Amniotic stem cell (primary cell): ENCODE data around the gene RUVBL2.

ENCODE experiments used
- DNase-seq: peaks from one replicate; lab custom pipeline; 2025; lab: John Stamatoyannopoulos, UW

The RUVBL2 gene

DNA sequence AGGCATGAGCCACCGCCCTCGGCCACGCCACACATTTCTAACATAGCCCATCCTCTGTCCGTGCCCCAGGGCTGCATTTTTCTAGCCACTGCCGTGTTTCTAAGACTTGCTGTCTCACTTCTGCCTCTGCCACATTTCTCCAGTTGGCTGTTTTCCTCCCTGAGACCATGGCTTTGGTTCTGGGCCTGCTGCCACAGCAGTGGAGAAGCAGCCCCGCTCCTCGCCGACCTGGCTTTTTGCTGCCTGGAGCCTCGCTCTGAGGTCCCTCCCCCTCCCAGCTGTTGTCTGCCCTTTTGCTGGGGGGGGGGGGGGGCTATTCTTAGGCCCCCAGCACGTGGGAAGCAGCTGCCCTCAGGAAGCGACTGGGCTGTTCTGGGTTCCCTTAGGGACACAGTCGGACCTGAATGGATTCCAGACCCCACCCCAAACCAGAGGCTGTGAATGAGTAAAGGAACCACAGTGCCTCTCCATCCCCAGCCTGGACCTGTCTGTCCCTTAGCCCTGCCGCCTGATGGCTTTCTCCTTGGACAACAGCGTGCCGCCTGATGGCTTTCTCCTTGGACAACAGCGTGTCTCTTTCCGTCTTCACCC, 3.9 kb upstream of the RUVBL2 start:
- DNase-seq = no peak

DNA sequence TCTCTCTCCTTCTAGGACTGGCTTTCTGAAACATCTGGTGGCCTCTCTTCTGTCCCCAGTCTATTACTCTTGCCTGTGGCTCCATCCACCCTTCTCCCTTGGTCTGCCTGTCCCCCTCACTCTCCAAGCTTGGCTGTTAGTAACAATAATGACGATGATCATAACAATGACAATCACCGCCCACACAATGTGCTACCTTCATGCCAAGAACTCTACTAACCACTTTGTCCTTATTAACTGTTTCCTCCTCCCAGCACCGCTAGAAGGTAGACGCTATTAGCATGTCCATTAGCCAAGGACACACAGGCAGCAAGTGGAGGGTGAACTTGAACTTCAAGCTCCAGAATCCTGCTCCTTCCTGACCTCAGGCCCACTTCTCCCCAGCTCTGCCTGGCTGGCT, 3.3 kb upstream of the RUVBL2 start:
- no peak for DNase-seq

DNA sequence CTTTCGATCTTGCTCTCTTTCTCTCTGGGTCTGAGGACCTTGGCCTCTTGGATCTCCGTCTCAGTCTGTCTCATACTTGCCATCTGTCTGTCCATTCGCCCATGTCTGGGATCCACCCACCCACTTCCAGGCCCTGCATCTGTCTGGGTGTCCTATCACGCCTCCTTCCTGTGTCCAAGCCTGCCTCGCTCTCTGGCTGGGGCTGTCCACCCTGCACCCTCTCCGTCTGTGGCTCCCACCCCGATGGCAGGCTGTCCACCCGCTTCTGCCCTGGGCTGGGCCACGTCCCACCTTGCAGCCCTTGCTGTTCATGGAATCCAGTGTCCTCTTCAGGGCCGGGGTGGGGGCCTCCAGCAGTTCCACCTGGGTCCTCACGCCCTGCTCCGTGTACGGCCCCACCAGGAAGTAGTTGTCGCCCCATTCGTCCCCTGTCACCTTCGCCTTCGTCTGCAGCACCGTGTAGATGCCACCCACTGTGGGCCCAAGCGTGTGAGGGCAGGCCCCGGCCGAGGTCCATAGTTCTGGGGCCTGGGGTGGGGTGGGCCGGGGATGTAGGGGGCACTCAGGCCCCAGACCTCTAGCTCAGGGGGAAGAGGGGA, 2.6 kb upstream of the RUVBL2 start:
- no peak for DNase-seq

DNA sequence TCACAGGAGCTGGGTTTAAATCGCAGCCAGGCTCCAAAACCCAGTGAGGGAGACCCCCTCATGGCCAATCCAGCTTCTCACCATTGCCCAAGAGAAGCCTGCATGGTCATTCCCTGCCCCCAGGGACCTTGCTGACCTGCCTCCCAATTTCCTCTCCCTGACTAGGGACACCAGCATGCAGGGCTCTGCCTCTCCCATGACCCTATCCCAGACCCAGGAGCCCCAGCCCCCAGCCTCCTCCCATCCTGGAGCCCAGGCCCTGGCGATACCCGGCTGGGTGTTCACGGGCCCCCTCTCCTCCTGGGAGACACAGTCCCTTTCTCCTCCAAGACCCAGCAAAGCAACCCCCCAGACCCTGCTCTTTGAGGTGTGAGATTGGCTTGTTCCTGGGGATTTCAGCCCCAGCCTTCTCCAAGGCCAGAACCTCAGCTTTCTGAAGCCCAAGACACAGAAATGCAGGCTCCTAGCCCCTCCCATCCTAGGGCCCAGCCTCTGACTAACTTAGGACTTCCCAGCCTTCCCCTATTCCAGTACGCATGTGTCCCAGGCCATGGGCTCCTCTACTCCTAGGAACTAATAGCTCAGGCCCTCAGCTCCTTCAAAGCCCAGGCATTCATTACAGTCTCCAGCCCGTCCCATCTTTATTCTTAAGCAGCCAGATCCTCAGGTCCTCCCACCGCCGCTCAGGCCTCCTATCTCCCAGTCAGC, 1.7 kb upstream of the RUVBL2 start:
- DNase-seq = peak; percentile 74

DNA sequence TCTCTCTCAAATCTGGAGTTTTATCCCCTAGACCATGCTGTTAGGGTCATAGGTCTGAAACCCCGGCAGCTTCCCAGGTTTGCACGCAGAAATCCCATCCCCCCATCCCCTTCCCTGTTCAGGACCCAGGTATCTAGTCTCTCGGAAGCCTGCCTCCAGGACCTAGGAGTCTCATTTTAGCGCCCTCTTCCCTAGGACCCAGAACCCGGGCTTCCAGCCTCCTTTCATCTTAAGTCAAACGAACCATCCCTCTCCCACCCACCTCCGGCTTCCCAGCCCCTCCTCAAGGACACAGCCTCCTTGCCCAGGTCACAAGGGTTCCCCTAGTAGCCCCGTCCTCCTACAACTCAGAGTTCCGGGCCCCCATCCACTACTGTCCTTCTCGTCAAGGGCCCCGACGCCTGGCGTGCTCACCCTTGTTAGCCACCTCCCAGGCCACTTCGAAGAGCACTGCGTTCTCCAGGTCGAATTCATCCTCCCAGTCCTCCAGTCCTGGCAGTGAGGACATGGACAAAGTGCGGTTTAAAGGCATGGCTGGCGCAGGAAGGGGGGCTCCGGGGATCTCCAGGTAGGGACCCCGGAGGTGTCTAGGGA, 1.0 kb upstream of the RUVBL2 start:
- DNase-seq = no peak

DNA sequence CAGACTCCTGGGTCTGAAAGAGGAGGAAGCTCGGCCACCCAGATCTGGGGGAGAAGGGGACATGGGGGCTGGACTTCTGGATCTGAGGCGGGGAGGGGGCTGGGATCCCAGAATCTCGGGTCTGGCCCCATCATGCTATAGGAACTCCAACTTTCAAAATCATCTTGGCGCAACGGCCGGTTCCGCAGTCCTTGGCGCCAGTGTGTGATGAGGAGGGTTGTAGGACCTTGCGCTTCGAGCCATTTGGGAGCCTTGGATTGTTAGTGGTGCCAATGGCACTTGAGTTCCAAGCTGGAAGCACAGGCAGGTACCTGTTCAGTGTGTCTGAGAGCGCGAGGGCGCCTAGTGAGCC, 324 bp downstream of the RUVBL2 start:
- no peak for DNase-seq

DNA sequence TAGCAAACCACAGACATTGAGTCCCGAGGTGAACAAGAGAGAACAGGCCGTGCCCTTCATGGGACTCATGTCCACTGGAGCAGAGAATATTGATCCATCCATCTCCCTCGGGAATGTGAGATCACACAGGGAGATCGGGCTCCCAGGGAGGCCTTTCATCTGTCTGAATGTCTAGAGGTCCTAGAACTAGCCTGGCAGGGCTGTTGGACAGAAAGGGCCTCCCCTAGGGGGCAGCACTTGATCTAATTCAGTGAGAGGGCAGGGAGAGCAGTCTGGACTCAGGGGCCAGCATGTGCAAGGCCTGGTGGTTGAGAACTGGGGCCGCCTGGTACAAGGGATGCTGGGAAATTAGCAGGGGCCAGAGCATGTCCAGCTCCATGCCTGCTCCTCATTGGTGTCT, 4.3 kb downstream of the RUVBL2 start:
- no peak for DNase-seq

DNA sequence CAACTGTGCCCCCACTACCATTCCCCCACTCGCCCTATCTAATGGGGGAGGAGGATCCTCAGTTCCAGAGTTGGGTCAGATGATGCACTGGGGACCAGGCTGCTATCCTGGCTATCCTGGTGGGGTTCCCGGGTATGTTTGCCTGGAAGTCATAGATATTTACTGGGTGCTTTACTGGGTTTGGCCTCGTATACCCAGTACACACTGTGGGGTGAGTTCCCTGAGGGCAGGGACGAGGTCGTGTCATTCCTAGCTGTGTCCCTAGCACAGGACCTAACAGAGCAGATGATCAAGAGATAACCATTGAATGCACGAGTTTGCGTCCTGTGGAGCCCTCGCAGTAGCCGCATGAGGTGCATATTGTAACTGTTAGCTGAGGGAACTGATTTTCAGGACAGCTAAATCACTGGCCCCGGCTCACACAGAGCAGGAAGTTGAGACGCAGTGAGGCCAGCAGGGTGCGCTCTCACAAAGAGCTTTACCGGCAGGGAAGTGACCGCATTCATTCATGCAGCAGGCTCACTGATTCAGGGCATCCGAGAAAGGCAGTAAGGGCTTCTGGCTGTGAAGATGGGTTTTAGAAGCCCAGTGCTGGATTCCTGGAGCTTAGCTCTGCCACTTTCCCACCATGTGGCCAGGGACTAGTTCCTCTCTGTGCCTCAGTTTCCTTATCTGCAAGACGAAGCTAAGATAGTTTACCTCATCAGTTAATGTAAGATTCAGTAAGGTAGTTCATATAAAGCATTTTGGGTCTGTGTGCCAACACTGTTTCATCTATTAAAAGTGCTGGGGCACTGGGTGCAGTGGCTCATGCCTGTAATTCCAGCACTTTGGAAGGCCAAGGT, 6.0 kb downstream of the RUVBL2 start:
- peak; percentile 23 for DNase-seq

DNA sequence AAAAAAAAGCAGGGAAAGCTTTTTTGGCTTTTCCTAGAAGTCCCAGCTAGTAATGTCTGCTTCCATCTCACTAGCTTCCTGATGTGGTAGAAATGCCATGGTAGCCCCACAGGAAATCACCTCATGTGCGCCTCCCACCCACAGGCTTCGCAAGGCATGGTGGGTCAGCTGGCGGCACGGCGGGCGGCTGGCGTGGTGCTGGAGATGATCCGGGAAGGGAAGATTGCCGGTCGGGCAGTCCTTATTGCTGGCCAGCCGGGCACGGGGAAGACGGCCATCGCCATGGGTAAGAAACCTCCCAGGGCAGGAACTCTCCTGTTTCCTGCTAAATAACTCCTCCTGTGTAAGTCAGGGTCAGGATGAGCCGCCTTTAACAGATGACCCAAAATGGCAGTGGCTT, 10.4 kb downstream of the RUVBL2 start:
- no peak for DNase-seq

DNA sequence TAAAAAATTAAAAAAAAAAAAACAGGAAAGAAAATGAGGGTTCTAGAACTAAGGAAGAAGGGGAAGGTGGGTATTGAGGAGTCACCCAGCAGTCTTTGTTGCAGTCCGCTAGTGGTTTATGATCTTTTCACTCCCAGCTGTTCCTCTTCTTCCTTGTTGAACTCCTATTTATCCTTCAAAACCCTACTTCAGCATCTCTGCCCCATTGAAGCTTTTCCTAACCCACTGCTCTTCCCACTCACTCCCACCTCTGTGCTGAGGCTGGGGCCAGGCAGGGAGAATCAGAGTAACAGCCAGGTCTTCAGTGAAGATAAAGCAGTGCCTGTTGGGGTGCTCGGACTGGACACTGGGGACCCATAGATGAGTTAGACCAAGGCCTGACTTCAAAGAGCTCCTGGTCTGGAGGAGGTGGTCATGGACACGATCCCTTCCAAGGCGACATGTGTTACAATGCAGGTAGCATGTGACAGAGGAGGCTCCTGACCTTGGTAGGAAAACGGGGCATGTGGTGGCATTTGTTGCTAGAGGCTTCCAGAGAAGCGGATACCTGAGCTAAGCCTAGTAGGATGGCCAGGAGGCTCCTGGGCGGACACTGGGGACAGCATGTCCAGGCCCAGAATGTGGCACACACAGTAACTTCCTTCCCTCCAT, 11.4 kb downstream of the RUVBL2 start:
- DNase-seq = no peak

DNA sequence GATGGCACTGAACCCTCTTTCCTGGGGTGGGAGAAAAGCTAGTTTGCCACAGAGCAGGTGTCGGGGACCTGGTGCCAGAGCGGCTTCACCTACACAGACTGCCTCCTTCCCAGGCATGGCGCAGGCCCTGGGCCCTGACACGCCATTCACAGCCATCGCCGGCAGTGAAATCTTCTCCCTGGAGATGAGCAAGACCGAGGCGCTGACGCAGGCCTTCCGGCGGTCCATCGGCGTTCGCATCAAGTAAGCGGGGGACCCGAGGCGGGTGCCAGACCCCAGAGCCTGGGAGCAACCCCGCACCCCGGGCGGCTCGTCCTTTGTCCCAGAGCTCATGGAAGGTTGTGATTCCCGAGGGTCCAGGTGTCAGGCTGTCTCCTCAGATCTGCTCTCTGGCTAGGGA, 13.2 kb downstream of the RUVBL2 start:
- no peak for DNase-seq

DNA sequence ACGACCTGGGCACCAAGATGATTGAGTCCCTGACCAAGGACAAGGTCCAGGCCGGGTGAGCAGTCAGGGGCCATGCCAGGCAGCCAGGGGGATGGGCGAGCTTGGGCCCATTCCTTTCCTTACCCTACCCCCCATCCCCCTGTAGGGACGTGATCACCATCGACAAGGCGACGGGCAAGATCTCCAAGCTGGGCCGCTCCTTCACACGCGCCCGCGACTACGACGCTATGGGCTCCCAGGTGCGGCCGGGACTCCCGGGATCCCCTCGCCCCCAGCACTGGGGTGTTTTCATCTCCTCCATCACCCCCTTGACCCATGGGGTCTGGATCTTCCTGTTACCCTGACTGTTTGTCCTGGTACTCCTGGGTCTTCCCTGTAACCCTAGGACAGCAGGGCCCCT, 16.1 kb downstream of the RUVBL2 start:
- DNase-seq = no peak

DNA sequence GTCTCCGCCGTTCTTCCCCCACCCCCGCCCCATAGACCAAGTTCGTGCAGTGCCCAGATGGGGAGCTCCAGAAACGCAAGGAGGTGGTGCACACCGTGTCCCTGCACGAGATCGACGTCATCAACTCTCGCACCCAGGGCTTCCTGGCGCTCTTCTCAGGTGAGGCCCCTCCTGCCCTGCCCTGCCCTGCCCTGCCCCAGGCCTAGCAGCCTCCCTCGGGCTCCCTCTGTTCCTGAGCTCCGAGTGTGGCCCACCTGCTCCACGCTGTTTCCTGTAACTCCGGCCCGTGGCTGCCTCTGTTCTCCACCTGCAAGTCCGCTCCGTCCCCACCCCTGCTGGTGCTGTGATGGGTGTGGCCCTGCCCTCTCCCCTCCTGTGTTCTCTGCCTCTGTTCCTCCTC, 16.8 kb downstream of the RUVBL2 start:
- DNase-seq = no peak

DNA sequence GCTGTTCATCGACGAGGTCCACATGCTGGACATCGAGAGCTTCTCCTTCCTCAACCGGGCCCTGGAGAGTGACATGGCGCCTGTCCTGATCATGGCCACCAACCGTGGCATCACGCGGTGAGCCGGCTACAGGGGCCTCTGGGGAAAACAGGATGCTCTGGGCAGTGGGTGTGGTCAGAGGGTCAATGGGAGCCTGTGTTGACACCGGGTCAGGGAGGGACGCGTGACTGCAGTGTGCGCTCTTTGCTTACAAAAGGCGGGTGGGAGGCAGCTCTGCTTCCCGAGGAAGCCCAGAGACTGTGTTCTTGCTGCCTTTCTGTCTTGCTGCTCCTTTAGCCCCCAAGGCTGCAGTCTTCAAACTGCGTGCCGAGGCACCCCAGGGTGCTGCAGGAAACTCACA, 17.5 kb downstream of the RUVBL2 start:
- DNase-seq = no peak

DNA sequence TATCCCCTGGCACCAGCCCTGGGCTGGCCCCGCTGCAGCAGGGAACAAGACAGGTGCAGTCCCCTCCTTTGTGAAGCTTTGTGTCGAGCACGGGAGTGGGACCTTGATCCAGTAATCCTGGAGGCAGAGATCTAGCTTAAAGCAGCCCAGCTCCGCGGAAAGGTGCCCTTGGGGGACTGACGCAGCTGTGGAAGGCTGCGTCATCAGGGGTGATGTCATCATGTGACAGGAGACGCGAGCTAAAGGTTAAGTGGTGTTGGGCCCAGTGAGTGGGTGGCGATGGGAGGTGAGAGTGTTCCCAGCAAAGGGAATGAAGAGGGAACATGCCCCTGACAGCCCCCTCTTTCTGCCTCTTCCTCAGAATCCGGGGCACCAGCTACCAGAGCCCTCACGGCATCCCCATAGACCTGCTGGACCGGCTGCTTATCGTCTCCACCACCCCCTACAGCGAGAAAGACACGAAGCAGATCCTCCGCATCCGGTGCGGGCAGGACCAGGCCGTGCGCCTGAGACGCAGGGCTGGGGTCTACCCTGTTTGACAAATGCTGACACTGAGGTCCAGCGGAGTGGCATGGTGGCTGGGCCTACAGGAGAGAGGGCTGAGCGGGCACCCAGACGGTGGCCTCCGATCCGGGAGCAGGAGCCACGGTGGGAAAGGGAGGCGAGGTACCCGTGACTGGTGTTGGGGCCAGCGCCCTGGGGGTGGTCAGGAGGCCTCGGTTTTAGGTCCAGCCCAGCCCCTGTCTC, 20.6 kb downstream of the RUVBL2 start:
- DNase-seq = no peak

DNA sequence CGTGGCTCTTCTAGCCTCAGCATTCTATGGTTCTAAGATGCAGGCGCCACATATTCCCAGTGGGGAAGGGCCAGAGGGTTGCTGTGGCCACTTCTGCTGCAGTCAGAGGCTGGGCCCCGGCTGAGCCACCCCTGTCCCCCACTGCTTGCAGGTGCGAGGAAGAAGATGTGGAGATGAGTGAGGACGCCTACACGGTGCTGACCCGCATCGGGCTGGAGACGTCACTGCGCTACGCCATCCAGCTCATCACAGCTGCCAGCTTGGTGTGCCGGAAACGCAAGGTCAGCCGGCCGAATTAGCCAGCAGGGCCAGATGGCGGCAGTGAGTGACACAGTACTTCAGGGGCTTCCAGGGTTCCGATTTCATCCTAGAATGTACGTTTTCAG, 21.2 kb downstream of the RUVBL2 start:
- no peak for DNase-seq

DNA sequence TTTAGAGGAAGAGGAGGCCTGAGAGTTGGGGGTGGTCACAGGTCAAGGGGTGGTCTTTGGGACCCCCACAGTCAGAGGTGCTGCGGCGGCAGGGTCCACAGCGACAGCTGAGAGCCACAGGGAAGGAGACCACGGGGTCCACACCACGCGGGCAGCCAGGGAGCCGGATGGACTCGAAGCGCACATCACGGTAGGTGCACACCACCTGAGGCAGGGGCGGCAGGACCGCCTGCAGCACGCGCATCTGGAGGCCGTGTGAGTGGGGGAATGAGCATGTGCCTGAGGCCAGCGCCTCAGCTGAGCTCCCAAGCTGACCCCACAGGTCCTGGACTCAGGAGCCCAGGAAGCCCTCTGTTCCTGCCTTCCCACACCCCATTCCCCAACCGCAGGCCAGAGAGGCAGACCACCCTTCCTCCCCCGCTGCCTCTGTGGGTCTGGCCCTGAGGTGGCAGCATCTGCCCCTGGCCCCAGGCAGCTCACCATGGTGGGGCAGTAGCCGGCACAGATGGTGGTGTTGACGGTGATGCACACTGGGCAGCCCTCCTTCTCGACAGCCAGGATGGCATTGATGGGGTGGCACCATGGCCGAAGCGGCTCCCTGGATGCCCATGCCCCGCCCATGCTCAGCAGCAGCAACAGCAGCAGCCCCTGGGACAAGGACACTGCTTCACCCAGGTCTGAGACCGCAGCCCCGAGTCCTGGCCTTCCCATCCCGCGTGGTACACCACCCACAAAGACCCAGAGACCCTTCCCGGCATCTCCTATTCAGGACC, 22.6 kb downstream of the RUVBL2 start:
- no peak for DNase-seq

DNA sequence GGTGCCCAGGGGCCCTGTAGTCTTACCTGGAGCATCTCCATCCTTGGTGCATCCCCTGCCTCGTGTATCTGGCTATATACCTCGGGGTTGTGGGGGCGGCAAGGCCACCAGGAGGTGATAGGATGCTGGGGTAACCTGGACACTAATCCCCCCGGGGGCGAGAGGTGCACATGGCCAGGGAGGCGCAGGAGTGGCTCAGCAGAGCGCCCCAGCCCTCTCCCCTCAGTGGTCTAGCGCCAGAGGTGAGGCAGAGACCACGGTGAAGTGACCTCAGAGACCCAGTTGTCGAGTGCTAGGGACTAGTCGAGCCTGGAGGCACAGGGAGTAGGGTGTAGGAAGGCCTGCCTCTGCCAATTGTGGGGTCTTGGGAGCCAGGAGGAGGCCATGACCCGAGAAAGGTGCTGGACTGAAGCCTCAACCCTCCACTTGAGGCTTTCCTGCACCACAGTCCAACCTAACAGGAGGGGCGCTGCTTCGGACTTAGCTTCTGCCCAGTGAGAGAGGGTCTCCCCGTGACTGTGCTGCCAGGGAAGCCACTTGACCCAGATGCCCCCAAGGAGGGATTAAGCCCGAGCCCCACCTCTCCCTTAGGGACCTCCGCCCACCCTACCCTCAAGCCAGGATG, 23.5 kb downstream of the RUVBL2 start, which contains the start of gene LHB:
TSS of gene LHB (minus strand) at position 51 of the 625 bp plus-strand sequence. CDS start at position 41, 10 bp downstream.
- DNase-seq = no peak

DNA sequence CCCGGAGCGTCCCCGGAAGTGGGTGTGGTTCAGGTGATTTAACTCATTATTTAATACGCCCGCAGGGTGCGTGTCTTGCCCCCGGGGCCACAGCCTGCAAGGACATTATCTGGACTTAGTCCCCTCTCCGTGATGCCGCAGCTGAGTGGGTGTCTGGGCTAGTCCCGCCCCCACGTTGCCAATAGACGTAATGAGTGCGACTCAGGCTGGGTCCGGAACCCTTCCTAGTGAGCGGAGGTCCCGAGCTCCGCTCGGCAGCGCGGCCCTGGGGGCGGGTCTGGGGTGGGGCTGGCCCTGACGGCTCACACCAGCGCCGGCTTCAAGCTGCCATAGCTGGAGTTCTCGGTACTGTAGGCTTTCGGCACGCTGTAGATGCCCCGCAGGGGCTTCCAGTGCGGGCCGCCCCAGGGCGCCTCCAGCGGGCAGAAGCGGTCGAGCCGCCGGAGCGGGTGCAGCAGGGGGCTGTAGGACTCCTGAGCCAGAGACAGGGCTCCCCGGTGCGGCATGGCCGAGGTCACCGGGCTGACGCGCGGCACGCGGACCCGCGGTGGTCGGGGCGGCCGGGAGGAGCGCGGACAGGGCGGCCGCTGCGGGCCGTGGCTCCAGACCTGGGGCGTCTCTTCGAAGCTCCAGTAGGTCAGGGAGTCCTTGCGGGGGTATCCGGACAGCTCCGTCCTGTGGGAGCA, 24.1 kb downstream of the RUVBL2 start:
- DNase-seq = peak; percentile 58
